Measurements from ENCODE around the gene ATP5IF1. TPM values are rescaled to one million over a fixed set of nuclear protein-coding genes. Genes with fewer than 3 reads are reported as not detected.
A peak's percentile ranks its signal among the peaks of the same experiment; 100 is the strongest.

Gene ATP5IF1
- total and polyA plus RNA-seq, 2 of the 13 experiments (the other 11 are each of a cell fraction or from before 2014, with no cell fraction given), result 97.7 to 131 TPM

DNA sequence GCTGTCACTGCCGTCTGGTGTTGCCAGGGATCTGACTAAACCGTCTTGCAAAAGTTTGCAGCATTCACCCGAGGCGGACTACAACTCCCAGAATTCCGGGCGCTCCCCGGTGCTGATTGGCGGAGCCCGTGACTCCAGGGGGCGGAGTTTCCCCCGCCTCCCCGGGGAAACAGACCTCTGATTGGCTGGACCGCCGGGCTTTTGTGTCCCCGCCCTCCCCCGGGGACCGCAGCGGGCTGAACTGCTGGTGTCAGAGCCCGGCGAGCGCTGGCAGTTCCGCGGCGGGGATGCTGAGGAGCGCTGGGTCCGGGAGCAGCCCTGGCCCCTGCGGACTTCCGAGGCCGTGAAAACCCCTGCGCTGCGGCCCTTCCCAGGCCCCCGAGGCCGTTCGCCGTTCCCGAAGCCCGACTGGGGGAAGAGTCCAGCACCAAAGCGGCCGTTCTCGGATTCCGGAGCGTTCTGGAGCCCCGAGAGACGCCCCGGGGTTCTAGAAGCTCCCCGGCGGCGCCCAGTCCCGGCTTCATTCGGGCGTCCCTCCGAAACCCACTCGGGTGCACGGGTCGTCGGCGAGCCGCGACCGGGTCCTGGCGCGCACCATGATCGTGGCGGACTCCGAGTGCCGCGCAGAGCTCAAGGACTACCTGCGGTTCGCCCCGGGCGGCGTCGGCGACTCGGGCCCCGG lies 23.5 kb downstream of the ATP5IF1 start, which contains the start of gene SESN2 (continued):
- TF ChIP-seq, protein P1, sequence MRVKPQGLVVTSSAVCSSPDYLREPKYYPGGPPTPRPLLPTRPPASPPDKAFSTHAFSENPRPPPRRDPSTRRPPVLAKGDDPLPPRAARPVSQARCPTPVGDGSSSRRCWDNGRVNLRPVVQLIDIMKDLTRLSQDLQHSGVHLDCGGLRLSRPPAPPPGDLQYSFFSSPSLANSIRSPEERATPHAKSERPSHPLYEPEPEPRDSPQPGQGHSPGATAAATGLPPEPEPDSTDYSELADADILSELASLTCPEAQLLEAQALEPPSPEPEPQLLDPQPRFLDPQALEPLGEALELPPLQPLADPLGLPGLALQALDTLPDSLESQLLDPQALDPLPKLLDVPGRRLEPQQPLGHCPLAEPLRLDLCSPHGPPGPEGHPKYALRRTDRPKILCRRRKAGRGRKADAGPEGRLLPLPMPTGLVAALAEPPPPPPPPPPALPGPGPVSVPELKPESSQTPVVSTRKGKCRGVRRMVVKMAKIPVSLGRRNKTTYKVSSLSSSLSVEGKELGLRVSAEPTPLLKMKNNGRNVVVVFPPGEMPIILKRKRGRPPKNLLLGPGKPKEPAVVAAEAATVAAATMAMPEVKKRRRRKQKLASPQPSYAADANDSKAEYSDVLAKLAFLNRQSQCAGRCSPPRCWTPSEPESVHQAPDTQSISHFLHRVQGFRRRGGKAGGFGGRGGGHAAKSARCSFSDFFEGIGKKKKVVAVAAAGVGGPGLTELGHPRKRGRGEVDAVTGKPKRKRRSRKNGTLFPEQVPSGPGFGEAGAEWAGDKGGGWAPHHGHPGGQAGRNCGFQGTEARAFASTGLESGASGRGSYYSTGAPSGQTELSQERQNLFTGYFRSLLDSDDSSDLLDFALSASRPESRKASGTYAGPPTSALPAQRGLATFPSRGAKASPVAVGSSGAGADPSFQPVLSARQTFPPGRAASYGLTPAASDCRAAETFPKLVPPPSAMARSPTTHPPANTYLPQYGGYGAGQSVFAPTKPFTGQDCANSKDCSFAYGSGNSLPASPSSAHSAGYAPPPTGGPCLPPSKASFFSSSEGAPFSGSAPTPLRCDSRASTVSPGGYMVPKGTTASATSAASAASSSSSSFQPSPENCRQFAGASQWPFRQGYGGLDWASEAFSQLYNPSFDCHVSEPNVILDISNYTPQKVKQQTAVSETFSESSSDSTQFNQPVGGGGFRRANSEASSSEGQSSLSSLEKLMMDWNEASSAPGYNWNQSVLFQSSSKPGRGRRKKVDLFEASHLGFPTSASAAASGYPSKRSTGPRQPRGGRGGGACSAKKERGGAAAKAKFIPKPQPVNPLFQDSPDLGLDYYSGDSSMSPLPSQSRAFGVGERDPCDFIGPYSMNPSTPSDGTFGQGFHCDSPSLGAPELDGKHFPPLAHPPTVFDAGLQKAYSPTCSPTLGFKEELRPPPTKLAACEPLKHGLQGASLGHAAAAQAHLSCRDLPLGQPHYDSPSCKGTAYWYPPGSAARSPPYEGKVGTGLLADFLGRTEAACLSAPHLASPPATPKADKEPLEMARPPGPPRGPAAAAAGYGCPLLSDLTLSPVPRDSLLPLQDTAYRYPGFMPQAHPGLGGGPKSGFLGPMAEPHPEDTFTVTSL (CRISPR knock-in tag; IDR thresholded peaks at IDR 0.05; ENCODE audit: borderline replicate concordance), result no peak
- TF ChIP-seq ZNF460 (CRISPR knock-in tag; IDR thresholded peaks at IDR 0.05; ENCODE audit: borderline replicate concordance) (no peak), DR1 (CRISPR knock-in tag; IDR thresholded peaks at IDR 0.05) (peak; percentile 80), ZNF749 (CRISPR knock-in tag; IDR thresholded peaks at IDR 0.05; ENCODE audit: borderline replicate concordance) (peak; percentile 57; the same call in 1 of the 2 replicates), TOPORS (CRISPR knock-in tag; IDR thresholded peaks at IDR 0.05) (no peak), NR2F2 (IDR thresholded peaks at IDR 0.05; ENCODE audit: borderline replicate concordance, low read depth) (no peak), ZNF3 (CRISPR knock-in tag; IDR thresholded peaks at IDR 0.05) (no peak), ZNF674 (CRISPR knock-in tag; IDR thresholded peaks at IDR 0.05; ENCODE audit: low read depth) (peak; percentile 85; the same call in 1 of the 2 replicates), SAP130 (CRISPR knock-in tag; IDR thresholded peaks at IDR 0.05; ENCODE audit: low read depth) (peak; percentile 87; the same call in 1 of the 2 replicates)
- TF ChIP-seq, protein P2, sequence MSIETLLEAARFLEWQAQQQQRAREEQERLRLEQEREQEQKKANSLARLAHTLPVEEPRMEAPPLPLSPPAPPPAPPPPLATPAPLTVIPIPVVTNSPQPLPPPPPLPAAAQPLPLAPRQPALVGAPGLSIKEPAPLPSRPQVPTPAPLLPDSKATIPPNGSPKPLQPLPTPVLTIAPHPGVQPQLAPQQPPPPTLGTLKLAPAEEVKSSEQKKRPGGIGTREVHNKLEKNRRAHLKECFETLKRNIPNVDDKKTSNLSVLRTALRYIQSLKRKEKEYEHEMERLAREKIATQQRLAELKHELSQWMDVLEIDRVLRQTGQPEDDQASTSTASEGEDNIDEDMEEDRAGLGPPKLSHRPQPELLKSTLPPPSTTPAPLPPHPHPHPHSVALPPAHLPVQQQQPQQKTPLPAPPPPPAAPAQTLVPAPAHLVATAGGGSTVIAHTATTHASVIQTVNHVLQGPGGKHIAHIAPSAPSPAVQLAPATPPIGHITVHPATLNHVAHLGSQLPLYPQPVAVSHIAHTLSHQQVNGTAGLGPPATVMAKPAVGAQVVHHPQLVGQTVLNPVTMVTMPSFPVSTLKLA (IDR thresholded peaks at IDR 0.05), result no peak
- TF ChIP-seq, protein P3, sequence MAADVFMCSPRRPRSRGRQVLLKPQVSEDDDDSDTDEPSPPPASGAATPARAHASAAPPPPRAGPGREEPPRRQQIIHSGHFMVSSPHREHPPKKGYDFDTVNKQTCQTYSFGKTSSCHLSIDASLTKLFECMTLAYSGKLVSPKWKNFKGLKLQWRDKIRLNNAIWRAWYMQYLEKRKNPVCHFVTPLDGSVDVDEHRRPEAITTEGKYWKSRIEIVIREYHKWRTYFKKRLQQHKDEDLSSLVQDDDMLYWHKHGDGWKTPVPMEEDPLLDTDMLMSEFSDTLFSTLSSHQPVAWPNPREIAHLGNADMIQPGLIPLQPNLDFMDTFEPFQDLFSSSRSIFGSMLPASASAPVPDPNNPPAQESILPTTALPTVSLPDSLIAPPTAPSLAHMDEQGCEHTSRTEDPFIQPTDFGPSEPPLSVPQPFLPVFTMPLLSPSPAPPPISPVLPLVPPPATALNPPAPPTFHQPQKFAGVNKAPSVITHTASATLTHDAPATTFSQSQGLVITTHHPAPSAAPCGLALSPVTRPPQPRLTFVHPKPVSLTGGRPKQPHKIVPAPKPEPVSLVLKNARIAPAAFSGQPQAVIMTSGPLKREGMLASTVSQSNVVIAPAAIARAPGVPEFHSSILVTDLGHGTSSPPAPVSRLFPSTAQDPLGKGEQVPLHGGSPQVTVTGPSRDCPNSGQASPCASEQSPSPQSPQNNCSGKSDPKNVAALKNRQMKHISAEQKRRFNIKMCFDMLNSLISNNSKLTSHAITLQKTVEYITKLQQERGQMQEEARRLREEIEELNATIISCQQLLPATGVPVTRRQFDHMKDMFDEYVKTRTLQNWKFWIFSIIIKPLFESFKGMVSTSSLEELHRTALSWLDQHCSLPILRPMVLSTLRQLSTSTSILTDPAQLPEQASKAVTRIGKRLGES (CRISPR knock-in tag; IDR thresholded peaks at IDR 0.05; ENCODE audit: borderline replicate concordance), result peak; percentile 57; the same call in 1 of the 2 replicates
- TF ChIP-seq, protein P4, sequence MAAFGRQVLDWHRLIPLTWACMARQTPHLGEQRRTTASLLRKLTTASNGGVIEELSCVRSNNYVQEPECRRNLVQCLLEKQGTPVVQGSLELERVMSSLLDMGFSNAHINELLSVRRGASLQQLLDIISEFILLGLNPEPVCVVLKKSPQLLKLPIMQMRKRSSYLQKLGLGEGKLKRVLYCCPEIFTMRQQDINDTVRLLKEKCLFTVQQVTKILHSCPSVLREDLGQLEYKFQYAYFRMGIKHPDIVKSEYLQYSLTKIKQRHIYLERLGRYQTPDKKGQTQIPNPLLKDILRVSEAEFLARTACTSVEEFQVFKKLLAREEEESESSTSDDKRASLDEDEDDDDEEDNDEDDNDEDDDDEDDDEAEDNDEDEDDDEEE (CRISPR knock-in tag; IDR thresholded peaks at IDR 0.05), result no peak; the same call in 1 of the 2 replicates

All from HepG2 (cell line).